Stimulated activated CD8-positive, alpha-beta memory T cell treated with anti-CD3 and anti-CD28 coated beads, Interleukin-4, amount 100 ng/mL, for 1 hour (primary cell): ENCODE results near the gene BTN3A1.
"Not testable (repeated sequence)": the region's sequence is repeated elsewhere in the genome, so short reads cannot be mapped to it uniquely, and the experiment has no call there.

Experiments
- DNase-seq, 2 donors: peaks; one replicate each; pipeline ENCODE4 v3.0.0-alpha.2; 2020; ENCODE audit warnings: low read depth in 2 of 2, low spot score in 1 of 2

The BTN3A1 gene

GRCh38 chr6:26439151-26440125, 37.4 kb downstream of the BTN3A1 start:
- no peak for DNase-seq

- no peak for DNase-seq
These were observed 38.9 kb downstream of the BTN3A1 start for GRCh38 chr6:26440977-26441358.

- no peak for DNase-seq
These were observed 39.9 kb downstream of the BTN3A1 start for GRCh38 chr6:26441977-26442376.

GRCh38 chr6:26445934-26446667, 44.0 kb downstream of the BTN3A1 start:
- DNase-seq = no peak

GRCh38 chr6:26447257-26447656, 45.2 kb downstream of the BTN3A1 start:
- no peak for DNase-seq

- DNase-seq = no peak
These were observed 48.2 kb downstream of the BTN3A1 start for GRCh38 chr6:26450240-26450639.

GRCh38 chr6:26452631-26453235, 50.7 kb downstream of the BTN3A1 start:
- DNase-seq = no peak

- DNase-seq = no peak
These were observed 52.6 kb downstream of the BTN3A1 start for GRCh38 chr6:26454631-26455030.

- DNase-seq = no peak
These were observed 53.4 kb downstream of the BTN3A1 start for GRCh38 chr6:26455357-26455970.

- no peak for DNase-seq
These were observed 55.3 kb downstream of the BTN3A1 start for GRCh38 chr6:26457264-26457805.

- DNase-seq = peak in 1 of 2 donors; percentile 39
These were observed 56.0 kb downstream of the BTN3A1 start, which contains the start of gene BTN2A1 for GRCh38 chr6:26457806-26458688. Gene BTN2A1 (plus strand): TSS chr6:26457955. CDS start chr6:26458637, 682 bp downstream.

- DNase-seq = no peak
These were observed 57.1 kb downstream of the BTN3A1 start for GRCh38 chr6:26459023-26459810.

GRCh38 chr6:26461353-26461752, 59.3 kb downstream of the BTN3A1 start:
- DNase-seq = not testable (repeated sequence)

- DNase-seq = no peak
These were observed 61.9 kb downstream of the BTN3A1 start for GRCh38 chr6:26464014-26464413.

- DNase-seq = no peak
These were observed 62.5 kb downstream of the BTN3A1 start for GRCh38 chr6:26464416-26465131.
